IPS-NIHi7 (cell line): ENCODE data around the gene SPECC1L.

Experiments
- DNase-seq: peaks from one replicate; pipeline ENCODE4 v3.0.0; 2012; ENCODE audit warnings: mixed read lengths; ENCODE audit errors: extremely low spot score

The SPECC1L gene

GRCh38 chr22:24442352-24442744 lies 171.7 kb downstream of the SPECC1L start:
- no peak for DNase-seq

GRCh38 chr22:24443668-24444067 lies 173.0 kb downstream of the SPECC1L start:
- DNase-seq, result no peak

- no peak for DNase-seq
These were observed 173.6 kb downstream of the SPECC1L start for GRCh38 chr22:24444251-24444650.

- DNase-seq, result no peak
These were observed 174.3 kb downstream of the SPECC1L start for GRCh38 chr22:24444729-24445466.

- DNase-seq, result peak; percentile 59
These were observed 175.0 kb downstream of the SPECC1L start for GRCh38 chr22:24445481-24446259.

GRCh38 chr22:24446260-24446611 lies 175.6 kb downstream of the SPECC1L start:
- DNase-seq, result no peak

- no peak for DNase-seq
These were observed 180.0 kb downstream of the SPECC1L start for GRCh38 chr22:24450610-24451009.

- DNase-seq, result no peak
These were observed 180.5 kb downstream of the SPECC1L start for GRCh38 chr22:24451162-24451561.

- no peak for DNase-seq
These were observed 183.2 kb downstream of the SPECC1L start for GRCh38 chr22:24453853-24454252.

- DNase-seq, result no peak
These were observed 184.4 kb downstream of the SPECC1L start for GRCh38 chr22:24455039-24455438.

- no peak for DNase-seq
These were observed 185.3 kb downstream of the SPECC1L start for GRCh38 chr22:24455751-24456426.

- no peak for DNase-seq
These were observed 187.3 kb downstream of the SPECC1L start for GRCh38 chr22:24457894-24458420.

- no peak for DNase-seq
These were observed 189.3 kb downstream of the SPECC1L start for GRCh38 chr22:24459911-24460310.

GRCh38 chr22:24460418-24461089 lies 189.9 kb downstream of the SPECC1L start:
- DNase-seq, result no peak

GRCh38 chr22:24463071-24463760 lies 192.6 kb downstream of the SPECC1L start:
- no peak for DNase-seq

- DNase-seq, result no peak
These were observed 194.9 kb downstream of the SPECC1L start for GRCh38 chr22:24465566-24465965.

- no peak for DNase-seq
These were observed 195.3 kb downstream of the SPECC1L start for GRCh38 chr22:24465975-24466374.

GRCh38 chr22:24466716-24467328 lies 196.2 kb downstream of the SPECC1L start:
- DNase-seq, result no peak

GRCh38 chr22:24467340-24467739 lies 196.7 kb downstream of the SPECC1L start:
- DNase-seq, result no peak
